Neural progenitor cell (in vitro differentiated cells): ENCODE results near the gene PRKCE. TPM values are rescaled to one million over a fixed set of nuclear protein-coding genes. Genes with fewer than 3 reads are reported as not detected.

Experiments
- DNase-seq: peaks from one replicate; pipeline ENCODE4 v3.0.0-alpha.2; 2016; ENCODE audit warnings: low spot score
- H2AFZ ChIP-seq: fragments of 200-600 bp; sonication (generic); replicated peaks from 2 replicates; pipeline ENCODE4 v1.6.1; 2016; ENCODE audit warnings: antibody characterized with exemption
- H3F3A ChIP-seq: fragments of 200-600 bp; sonication (generic); 2 replicates; pipeline ENCODE4 v1.6.1; 2016; ENCODE audit warnings: antibody characterized with exemption, low read depth
- H3K27ac ChIP-seq: fragments of 200-600 bp; sonication (generic); 2 replicates; pipeline ENCODE4 v1.5.1; 2016; ENCODE audit warnings: mild to moderate bottlenecking
- H3K27me3 ChIP-seq: fragments of 200-600 bp; sonication (generic); 2 replicates; pipeline ENCODE4 v1.6.1; 2016; ENCODE audit warnings: mild to moderate bottlenecking, moderate library complexity
- H3K36me3 ChIP-seq: fragments of 200-600 bp; sonication (generic); 2 replicates; pipeline ENCODE4 v1.5.1; 2016
- H3K4me1 ChIP-seq: fragments of 200-600 bp; sonication (generic); 2 replicates; pipeline ENCODE4 v1.6.1; 2016; ENCODE audit warnings: mixed run types
- H3K4me2 ChIP-seq: fragments of 200-600 bp; sonication (generic); 2 replicates; pipeline ENCODE4 v1.6.1; 2016
- H3K4me3 ChIP-seq: fragments of 200-600 bp; sonication (generic); 2 replicates; pipeline ENCODE4 v1.5.1; 2016
- H3K79me2 ChIP-seq: fragments of 200-600 bp; sonication (generic); 2 replicates; pipeline ENCODE4 v1.6.1; 2016; ENCODE audit warnings: low read depth
- H3K9ac ChIP-seq: fragments of 200-600 bp; sonication (generic); 2 replicates; pipeline ENCODE4 v1.6.1; 2016
- H3K9me3 ChIP-seq: fragments of 200-600 bp; sonication (generic); 2 replicates; pipeline ENCODE4 v1.5.1; 2016; ENCODE audit warnings: low read depth
- H4K20me1 ChIP-seq: fragments of 200-600 bp; sonication (generic); 2 replicates; pipeline ENCODE4 v1.6.1; 2016; ENCODE audit warnings: low read depth
- H3K27ac Mint-ChIP-seq: 3 replicates; pipeline ENCODE4 v1.8.0; 2021; ENCODE audit warnings: mixed read lengths
- H3K27me3 Mint-ChIP-seq: 2 replicates; pipeline ENCODE4 v1.8.0; 2022; ENCODE audit warnings: low read depth, mild to moderate bottlenecking, inconsistent platforms, moderate library complexity, mixed read lengths; ENCODE audit not compliant: insufficient read depth
- H3K36me3 Mint-ChIP-seq: 3 replicates; pipeline ENCODE4 v1.8.0; 2021; ENCODE audit warnings: mixed read lengths
- H3K4me1 Mint-ChIP-seq: 3 replicates; pipeline ENCODE4 v1.8.0; 2021; ENCODE audit warnings: mixed read lengths
- H3K4me3 Mint-ChIP-seq: 3 replicates; pipeline ENCODE4 v1.8.0; 2021; ENCODE audit warnings: mild to moderate bottlenecking, moderate library complexity, mixed read lengths
- H3K9me3 Mint-ChIP-seq: 3 replicates; pipeline ENCODE4 v1.8.0; 2020; ENCODE audit warnings: mixed read lengths
- EZH2 ChIP-seq: fragments of 200-600 bp; sonication (generic); IDR thresholded peaks from 2 replicates; pipeline ENCODE4 v1.6.1; 2017; ENCODE audit warnings: antibody characterized with exemption, mild to moderate bottlenecking, moderate library complexity
- EZH2phosphoT487 ChIP-seq: fragments of 200-600 bp; sonication (generic); IDR thresholded peaks from 2 replicates; pipeline ENCODE4 v1.6.1; 2017; ENCODE audit warnings: antibody characterized with exemption
- total RNA-seq: library from RNA; depleted of rRNA; stranded (reverse); fragments of >200 nt; gene quantifications from 2 replicates; pipeline ENCODE4 v1.2.3, GENCODE V29; 2015; ENCODE audit warnings: low replicate concordance
- TF ChIP-seq, protein P1 (sequence below): fragments of 200-600 bp; sonication (generic); IDR thresholded peaks from 2 replicates; pipeline ENCODE4 v1.5.1; 2017; ENCODE audit warnings: antibody characterized with exemption, mild to moderate bottlenecking

The PRKCE gene
- total RNA-seq, 1 donor from 2014 or later = 4.1 TPM

DNA sequence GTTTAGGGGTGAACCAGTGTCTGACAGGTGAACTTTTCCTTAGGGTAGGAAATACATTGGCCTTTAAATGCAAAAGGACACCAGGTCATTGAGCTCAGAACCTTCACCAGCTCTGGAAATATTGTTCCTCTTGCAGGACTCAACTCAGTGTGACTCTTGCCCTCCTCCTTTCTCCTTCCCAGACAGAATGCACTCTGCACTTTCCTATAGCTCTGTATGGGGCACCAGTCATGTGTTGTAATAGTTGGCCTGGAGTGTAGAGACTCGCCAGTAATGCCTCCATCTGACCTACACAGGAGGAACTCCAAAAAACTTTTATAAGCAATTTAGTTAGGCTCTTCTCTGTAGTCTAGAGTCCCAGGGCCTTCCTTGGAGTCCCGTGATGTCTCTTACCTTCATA lies 397.2 kb downstream of the PRKCE start:
- peaks cover 2% of the 10 kb centered on the region for H3K36me3 Mint-ChIP-seq
- Histone ChIP-seq H3F3A (no peaks in the 10 kb centered on the region), H3K36me3 (no peaks in the 10 kb centered on the region), H3K9me3 (no peaks in the 10 kb centered on the region), H3K4me3 (no peak overlapping the region), H3K9ac (no peak overlapping the region), H3K27ac (no peak overlapping the region), H4K20me1 (no peaks in the 10 kb centered on the region), H2AFZ (no peak overlapping the region), H3K79me2 (no peaks in the 10 kb centered on the region), H3K4me1 (no peaks in the 10 kb centered on the region), H3K4me2 (no peak overlapping the region), H3K27me3 (no peaks in the 10 kb centered on the region)
- H3K4me1 Mint-ChIP-seq = peaks cover 15% of the 10 kb centered on the region
- no peak for DNase-seq
- H3K27me3 Mint-ChIP-seq = peaks cover 5% of the 10 kb centered on the region
- peaks cover 2% of the 10 kb centered on the region for H3K9me3 Mint-ChIP-seq
- TF ChIP-seq, protein P1, sequence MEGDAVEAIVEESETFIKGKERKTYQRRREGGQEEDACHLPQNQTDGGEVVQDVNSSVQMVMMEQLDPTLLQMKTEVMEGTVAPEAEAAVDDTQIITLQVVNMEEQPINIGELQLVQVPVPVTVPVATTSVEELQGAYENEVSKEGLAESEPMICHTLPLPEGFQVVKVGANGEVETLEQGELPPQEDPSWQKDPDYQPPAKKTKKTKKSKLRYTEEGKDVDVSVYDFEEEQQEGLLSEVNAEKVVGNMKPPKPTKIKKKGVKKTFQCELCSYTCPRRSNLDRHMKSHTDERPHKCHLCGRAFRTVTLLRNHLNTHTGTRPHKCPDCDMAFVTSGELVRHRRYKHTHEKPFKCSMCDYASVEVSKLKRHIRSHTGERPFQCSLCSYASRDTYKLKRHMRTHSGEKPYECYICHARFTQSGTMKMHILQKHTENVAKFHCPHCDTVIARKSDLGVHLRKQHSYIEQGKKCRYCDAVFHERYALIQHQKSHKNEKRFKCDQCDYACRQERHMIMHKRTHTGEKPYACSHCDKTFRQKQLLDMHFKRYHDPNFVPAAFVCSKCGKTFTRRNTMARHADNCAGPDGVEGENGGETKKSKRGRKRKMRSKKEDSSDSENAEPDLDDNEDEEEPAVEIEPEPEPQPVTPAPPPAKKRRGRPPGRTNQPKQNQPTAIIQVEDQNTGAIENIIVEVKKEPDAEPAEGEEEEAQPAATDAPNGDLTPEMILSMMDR = no peak
- TF ChIP-seq EZH2 (no peak), EZH2phosphoT487 (no peak)
- H3K27ac Mint-ChIP-seq = no peak overlapping the region
- H3K4me3 Mint-ChIP-seq = no peak overlapping the region

DNA sequence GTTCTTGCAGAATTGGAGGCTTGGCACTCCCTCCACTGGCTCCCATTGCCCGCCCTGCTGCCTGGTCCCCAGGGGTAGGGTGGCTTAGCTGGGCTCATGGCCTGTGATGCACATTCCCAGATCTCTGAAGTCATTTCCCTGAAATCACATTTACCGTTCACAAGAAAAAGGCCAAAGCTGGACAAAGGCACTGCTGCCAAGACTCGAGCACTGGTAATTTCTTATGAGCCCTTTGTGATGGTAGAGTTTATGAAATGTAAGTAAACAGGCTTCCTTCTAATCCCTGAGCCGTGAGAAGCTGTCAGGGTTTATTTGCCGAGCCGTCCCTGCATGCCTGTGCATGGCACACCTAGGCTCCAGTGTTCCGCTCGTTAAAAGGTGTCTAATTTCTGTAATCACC lies 398.6 kb downstream of the PRKCE start:
- H3K27me3 ChIP-seq = no peaks in the 10 kb centered on the region
- no peak overlapping the region for H3K4me3 Mint-ChIP-seq
- H3K36me3 Mint-ChIP-seq = peaks cover 4% of the 10 kb centered on the region

DNA sequence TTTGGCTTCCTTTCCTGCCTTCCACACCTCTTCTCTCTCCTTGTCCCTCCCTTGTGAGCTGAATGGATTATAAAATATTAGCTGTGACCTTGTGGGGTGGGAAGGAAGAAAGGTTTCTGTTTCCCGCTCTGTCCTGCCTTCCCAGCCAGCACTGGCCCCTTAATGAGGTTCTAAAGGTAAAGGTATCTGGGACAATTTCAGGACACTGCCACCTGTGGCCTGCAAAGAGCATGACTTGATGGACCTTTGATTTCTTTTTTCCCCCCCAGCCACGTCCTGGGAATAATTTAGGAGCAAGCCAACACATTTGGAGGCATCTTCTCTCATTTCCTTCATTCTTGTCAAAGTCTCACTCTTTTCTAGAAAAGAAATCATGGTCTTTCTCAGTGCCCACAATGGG lies 399.0 kb downstream of the PRKCE start:
- H3K27ac ChIP-seq = no peak overlapping the region
- no peaks in the 10 kb centered on the region for H4K20me1 ChIP-seq
- no peaks in the 10 kb centered on the region for H3K27me3 ChIP-seq
- DNase-seq = no peak
- Mint-ChIP-seq H3K27ac (no peak overlapping the region), H3K36me3 (peaks cover 4% of the 10 kb centered on the region), H3K4me3 (no peak overlapping the region), H3K9me3 (peaks cover 2% of the 10 kb centered on the region), H3K4me1 (peaks cover 14% of the 10 kb centered on the region), H3K27me3 (peaks cover 5% of the 10 kb centered on the region)
- H3F3A ChIP-seq = no peaks in the 10 kb centered on the region
- H3K4me2 ChIP-seq = no peak overlapping the region
- TF ChIP-seq, protein P1 = peak; percentile 33
- TF ChIP-seq EZH2phosphoT487 = no peak
- H3K36me3 ChIP-seq = no peaks in the 10 kb centered on the region
- no peak overlapping the region for H2AFZ ChIP-seq
- no peak overlapping the region for H3K4me3 ChIP-seq
- no peaks in the 10 kb centered on the region for H3K4me1 ChIP-seq
- no peaks in the 10 kb centered on the region for H3K79me2 ChIP-seq
- no peaks in the 10 kb centered on the region for H3K9me3 ChIP-seq
- no peak overlapping the region for H3K9ac ChIP-seq

More for the DNA sequence above, 398.6 kb downstream of the PRKCE start:
- Mint-ChIP-seq H3K27ac (no peak overlapping the region), H3K27me3 (peaks cover 5% of the 10 kb centered on the region), H3K4me1 (peaks cover 15% of the 10 kb centered on the region), H3K9me3 (peaks cover 2% of the 10 kb centered on the region)
- TF ChIP-seq, protein P1 = no peak
- Histone ChIP-seq H3K27ac (no peak overlapping the region), H3K4me2 (no peak overlapping the region), H3K79me2 (no peaks in the 10 kb centered on the region), H3K9ac (no peak overlapping the region), H4K20me1 (no peaks in the 10 kb centered on the region), H3K9me3 (no peaks in the 10 kb centered on the region), H3K36me3 (no peaks in the 10 kb centered on the region), H3K4me3 (no peak overlapping the region), H3K4me1 (no peaks in the 10 kb centered on the region), H2AFZ (no peak overlapping the region), H3F3A (no peaks in the 10 kb centered on the region)
- DNase-seq = no peak

DNA sequence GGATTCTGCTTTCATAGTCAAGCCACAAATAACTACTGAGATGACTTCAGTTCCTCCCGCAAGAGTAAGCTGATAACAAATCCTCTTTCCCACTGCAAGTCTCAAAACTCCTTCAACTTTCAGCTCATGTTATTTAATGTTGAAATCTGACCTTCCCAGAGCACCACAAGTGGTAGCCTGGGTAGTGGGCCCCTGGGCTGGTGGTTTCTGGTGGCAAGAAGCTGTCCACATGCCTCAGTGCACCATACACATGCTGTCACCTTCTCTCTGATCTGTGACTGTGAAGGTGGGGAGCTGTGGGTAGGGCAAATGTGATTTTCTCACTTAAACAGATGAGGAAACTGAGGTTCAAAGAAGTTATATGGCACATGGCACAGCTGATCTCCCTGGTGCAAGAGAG lies 399.6 kb downstream of the PRKCE start:
- TF ChIP-seq, protein P1 = no peak
- no peak for TF ChIP-seq EZH2
- TF ChIP-seq EZH2phosphoT487 = no peak
- no peak overlapping the region for H3K4me3 ChIP-seq
- H3K9me3 ChIP-seq = no peaks in the 10 kb centered on the region
- no peak for DNase-seq
- no peak overlapping the region for H3K9ac ChIP-seq
- no peaks in the 10 kb centered on the region for H3K4me1 ChIP-seq
- Mint-ChIP-seq H3K4me3 (no peak overlapping the region), H3K27me3 (peaks cover 5% of the 10 kb centered on the region), H3K9me3 (peaks cover 2% of the 10 kb centered on the region), H3K36me3 (peaks cover 4% of the 10 kb centered on the region), H3K4me1 (peaks cover 8% of the 10 kb centered on the region), H3K27ac (no peak overlapping the region)
- H3K36me3 ChIP-seq = no peaks in the 10 kb centered on the region
- no peaks in the 10 kb centered on the region for H3K79me2 ChIP-seq
- no peak overlapping the region for H2AFZ ChIP-seq
- H3K27me3 ChIP-seq = no peaks in the 10 kb centered on the region
- no peak overlapping the region for H3K27ac ChIP-seq
- H3K4me2 ChIP-seq = no peak overlapping the region
- no peaks in the 10 kb centered on the region for H3F3A ChIP-seq
- H4K20me1 ChIP-seq = no peaks in the 10 kb centered on the region
